ENCODE measurements around the gene LRRC23.
"Not testable (repeated sequence)": the region's sequence is repeated elsewhere in the genome, so short reads cannot be mapped to it uniquely, and the experiment has no call there.

GRCh38 chr12:6865307-6865706 lies 39.3 kb upstream of the LRRC23 start:
- not testable (repeated sequence) for TF ChIP-seq CTCF, POLR2A (IDR thresholded peaks at IDR 0.05)

Data from adrenal gland (tissue), 5 donors.